Activated CD4-positive, alpha-beta T cell treated with anti-CD3 and anti-CD28 coated beads, Interleukin-2, amount 50 U/mL, for 4 hours (primary cell): ENCODE data around the gene ASNS.
"Not testable (repeated sequence)": the region's sequence is repeated elsewhere in the genome, so short reads cannot be mapped to it uniquely, and the experiment has no call there.

ENCODE experiments used
- DNase-seq, 2 experiments: peaks; one replicate each; pipeline ENCODE4 v3.0.0-alpha.2; 2020

ASNS gene, protein sequence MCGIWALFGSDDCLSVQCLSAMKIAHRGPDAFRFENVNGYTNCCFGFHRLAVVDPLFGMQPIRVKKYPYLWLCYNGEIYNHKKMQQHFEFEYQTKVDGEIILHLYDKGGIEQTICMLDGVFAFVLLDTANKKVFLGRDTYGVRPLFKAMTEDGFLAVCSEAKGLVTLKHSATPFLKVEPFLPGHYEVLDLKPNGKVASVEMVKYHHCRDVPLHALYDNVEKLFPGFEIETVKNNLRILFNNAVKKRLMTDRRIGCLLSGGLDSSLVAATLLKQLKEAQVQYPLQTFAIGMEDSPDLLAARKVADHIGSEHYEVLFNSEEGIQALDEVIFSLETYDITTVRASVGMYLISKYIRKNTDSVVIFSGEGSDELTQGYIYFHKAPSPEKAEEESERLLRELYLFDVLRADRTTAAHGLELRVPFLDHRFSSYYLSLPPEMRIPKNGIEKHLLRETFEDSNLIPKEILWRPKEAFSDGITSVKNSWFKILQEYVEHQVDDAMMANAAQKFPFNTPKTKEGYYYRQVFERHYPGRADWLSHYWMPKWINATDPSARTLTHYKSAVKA

DNA sequence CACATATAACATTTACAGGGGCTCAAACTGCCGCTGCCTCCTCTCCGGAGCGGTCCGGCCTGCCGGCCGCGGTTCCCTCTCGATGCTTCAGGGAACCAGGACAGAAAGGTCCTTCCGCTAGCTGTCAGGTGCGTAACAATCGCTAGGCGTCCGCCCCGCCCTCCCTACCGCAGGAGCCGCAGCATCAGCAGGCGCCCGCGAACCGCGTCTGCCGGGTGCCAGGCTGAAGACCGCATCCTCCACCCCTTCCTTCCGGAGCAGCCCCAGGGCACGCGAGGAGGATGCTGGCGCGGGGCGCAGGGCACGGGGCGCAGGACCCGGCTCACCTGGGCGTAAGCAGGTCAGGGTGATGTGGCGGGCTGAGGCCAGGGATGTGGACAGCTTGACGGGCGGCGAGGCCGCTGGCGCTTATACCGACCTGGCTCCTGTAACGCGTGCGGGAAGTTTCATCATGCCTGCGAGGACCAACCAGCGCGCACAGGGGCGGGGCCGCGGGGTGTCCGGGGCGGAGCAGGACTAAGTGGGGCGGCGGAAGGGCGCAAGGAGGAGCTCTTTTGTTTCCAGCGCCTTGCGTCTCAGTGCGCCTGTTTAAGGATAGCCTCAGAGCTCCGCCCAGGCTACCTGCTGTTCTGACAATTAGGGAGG is at the start of gene ASNS:
TSS of gene ASNS (minus strand) at position 384 of the 645 bp plus-strand sequence. CDS start 3,252 bp downstream, outside the sequence.
- DNase-seq = peak; percentile 83 to 85

GRCh38 chr7:97921254-97921653 is 49.0 kb upstream of the ASNS start:
- DNase-seq = not testable (repeated sequence)

- not testable (repeated sequence) for DNase-seq
Measured at GRCh38 chr7:97915267-97915666, 43.1 kb upstream of the ASNS start.

DNA sequence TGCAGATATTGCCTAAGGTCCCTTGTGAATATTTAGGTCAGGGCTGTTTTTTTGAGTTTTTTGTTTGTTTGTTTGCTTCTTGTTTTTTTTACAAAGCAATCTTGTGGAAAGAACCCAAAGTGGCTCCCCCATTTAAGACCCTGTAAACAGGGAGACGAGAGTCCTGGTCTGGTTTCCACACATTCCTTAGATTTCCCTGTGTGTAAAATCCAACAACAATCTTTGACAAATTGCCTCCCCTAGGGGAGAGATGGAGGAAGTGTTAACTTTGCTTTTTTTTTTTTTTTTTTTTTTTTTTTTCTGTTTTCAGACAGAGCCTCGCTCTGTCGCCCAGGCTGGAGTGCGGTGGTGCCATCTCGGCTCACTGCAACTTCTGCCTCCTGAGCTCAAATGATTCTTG is 40.1 kb upstream of the ASNS start:
- DNase-seq = not testable (repeated sequence)

- DNase-seq = not testable (repeated sequence)
Measured at GRCh38 chr7:97896893-97897292, 24.7 kb upstream of the ASNS start.

DNA sequence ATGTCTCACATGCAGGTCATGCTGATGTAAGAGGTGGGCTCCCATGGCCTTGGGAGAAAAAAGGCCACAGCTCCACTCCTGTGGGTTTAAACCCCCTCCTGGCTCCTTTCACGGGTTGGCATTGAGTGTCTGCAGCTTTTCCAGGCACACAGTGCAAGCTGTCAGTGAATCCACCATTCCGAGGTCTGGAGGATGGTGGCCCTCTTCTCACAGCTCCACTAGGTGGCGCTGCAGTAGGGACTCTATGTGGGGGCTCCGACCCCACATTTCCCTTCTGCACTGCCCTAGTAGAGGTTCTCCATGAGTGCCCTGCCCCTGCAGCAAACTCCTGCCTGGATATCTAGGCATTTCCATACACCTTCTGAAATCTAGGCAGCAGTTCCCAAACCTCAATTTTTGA is 19.5 kb upstream of the ASNS start:
- not testable (repeated sequence) for DNase-seq

DNA sequence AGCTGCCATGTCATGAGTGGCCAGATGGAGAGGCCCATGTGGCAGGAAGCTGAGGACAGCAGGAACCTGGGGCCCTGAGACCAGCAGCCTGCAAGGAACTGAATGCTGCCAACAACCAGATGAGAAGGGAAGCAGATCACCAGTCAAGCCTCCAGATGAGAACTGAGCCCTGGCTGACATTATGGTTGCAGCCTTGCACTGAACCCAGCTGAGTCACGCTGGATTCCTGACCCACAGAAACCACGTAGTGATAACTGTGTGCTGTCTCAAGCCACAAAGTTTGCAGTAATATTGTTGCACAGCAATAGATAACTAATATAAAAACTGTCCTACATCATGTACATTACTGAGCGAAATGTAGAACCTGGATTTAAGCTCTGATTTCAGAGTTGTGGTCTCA is 7.3 kb upstream of the ASNS start:
- DNase-seq = not testable (repeated sequence)

- not testable (repeated sequence) for DNase-seq
Measured at GRCh38 chr7:97874894-97875293, 2.7 kb upstream of the ASNS start.

GRCh38 chr7:97873606-97874005 is 1.4 kb upstream of the ASNS start:
- no peak for DNase-seq

- DNase-seq = peak; percentile 23 to 30
Measured at GRCh38 chr7:97871659-97872024, 566 bp downstream of the ASNS start.

- DNase-seq = no peak
Measured at GRCh38 chr7:97868788-97869187, 3.4 kb downstream of the ASNS start.

DNA sequence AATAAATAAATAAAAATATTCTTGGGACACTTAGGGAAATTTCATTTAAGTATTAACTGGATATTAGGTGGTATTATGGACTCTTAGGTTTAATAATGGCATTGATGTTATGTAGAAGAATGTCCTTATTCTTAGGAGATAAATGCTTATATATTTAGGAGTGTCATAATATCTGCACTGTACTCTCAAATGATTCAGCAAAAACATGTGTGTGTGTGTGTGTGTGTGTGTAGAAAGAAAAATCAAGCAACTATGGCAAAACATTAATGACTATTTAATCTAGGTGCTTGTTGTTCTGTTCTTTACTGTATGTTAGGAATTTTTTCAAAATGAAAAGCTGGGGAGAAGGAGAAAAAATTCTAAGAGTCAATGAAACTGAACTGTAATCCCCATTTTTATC is 3.9 kb downstream of the ASNS start:
- DNase-seq = no peak

- DNase-seq = no peak
Measured at GRCh38 chr7:97865104-97865503, 7.1 kb downstream of the ASNS start.

DNA sequence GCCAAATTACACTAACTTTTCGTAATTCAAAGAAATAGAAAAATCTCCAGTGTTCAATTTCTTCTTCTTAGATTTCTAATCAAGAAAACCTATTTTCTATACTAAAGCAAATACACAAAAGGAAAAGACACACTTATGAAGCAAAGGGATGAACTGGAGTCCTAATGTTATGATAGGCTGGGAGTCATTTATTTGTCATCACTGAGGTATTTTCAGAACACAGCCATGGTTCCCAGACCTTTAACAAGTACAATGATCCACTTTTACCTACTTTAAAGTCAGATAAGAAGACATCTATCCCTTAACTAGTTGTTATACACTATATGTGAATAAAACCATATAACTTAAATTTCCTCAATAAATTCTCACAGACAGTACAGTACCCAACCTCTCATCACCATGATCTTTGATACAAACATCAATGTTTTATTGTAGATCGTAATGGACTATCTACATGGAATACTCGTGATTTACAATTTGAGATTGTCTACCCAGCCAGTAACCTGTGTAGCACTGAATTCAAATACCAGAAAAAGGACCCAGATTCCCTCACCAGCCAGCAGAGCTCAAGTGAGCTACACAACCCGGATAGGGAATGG is 12.5 kb downstream of the ASNS start:
- DNase-seq = no peak

- DNase-seq = no peak
Measured at GRCh38 chr7:97858221-97858620, 14.0 kb downstream of the ASNS start.

GRCh38 chr7:97857544-97857943 is 14.7 kb downstream of the ASNS start:
- no peak for DNase-seq

DNA sequence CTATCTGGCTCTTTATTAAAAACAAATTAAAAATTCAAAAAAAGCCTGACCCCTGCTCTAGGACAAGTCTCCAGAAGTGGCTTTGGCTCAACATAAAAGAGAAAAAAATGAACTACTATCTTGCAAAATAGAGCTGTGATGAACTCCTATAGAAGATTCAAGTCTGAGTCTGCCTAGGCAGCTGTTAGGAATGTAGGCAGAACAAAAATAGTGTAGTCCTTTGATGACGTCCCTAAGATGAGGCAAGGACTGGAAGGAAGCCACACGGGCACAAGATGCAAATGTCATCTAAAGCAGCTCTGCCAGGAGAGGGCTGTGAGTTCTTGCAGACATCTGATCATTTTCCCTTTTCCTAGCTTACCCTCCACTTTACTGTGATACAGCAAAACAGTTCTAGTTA is 20.5 kb downstream of the ASNS start:
- no peak for DNase-seq

GRCh38 chr7:97850262-97851031 is 21.8 kb downstream of the ASNS start:
- not testable (repeated sequence) for DNase-seq

DNA sequence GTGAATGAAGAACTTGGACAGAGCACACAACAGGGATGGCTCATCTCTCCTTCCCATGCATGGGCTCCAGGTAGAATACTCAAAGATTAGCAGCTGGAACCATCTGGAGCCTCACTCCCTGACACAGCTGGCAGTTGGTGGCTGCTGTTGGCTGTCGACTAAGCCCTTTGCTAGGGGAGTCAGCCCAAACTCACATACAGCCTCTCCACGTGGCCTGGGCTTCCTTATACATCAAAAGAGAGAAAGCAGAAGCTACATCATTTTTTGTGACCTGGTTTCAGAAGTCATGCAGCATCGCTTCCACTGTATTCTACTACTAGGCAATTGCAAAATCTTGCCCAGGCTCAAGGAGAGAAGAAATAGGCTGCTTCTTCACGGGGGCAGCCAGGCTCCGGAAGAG is 24.4 kb downstream of the ASNS start:
- no peak for DNase-seq

- DNase-seq = no peak
Measured at GRCh38 chr7:97846945-97847344, 25.3 kb downstream of the ASNS start.

- no peak for DNase-seq
Measured at GRCh38 chr7:97845622-97846203, 26.5 kb downstream of the ASNS start.

GRCh38 chr7:97844036-97844435 is 28.2 kb downstream of the ASNS start:
- DNase-seq = no peak
